HepG2 (cell line): ENCODE results near the gene CAMTA2. TPM values are rescaled to one million over a fixed set of nuclear protein-coding genes. Genes with fewer than 3 reads are reported as not detected.

Experiments
- ARID3A ChIP-seq: IDR thresholded peaks from 2 replicates; pipeline ENCODE4 v1.6.1; 2012; ENCODE audit warnings: low read depth, low read length, improper control_type of control experiment
- ATF7 ChIP-seq, 2 experiments: fragments of 450-650 bp in 1 of 2; sonication (generic) in 1 of 2; formaldehyde crosslinking in 1 of 2; IDR thresholded peaks; 2 replicates each; pipeline versions ENCODE4 v1.4.0 to v1.6.1; 2016 to 2020; ENCODE audit warnings: antibody characterized with exemption in 1 of 2, mild to moderate bottlenecking in 1 of 2, missing genetic modification reagents in 1 of 2
- DPF2 ChIP-seq: sonication (generic); formaldehyde crosslinking; IDR thresholded peaks from 2 replicates; pipeline ENCODE4 v1.4.0; 2020; ENCODE audit warnings: mild to moderate bottlenecking, low read depth, missing genetic modification reagents, borderline replicate concordance
- HIC2 ChIP-seq: sonication (generic); formaldehyde crosslinking; IDR thresholded peaks from 2 replicates; pipeline ENCODE4 v1.9.0; 2022; ENCODE audit warnings: low read depth, missing genetic modification reagents
- KLF15 ChIP-seq: sonication (generic); formaldehyde crosslinking; IDR thresholded peaks from 2 replicates; pipeline ENCODE4 v1.8.1; 2023; ENCODE audit warnings: borderline replicate concordance, mild to moderate bottlenecking, inconsistent platforms, missing genetic modification reagents, mixed read lengths
- NR2C2 ChIP-seq: sonication (generic); formaldehyde crosslinking; IDR thresholded peaks from 2 replicates; pipeline ENCODE4 v1.4.0; 2020; ENCODE audit warnings: missing genetic modification reagents, mild to moderate bottlenecking, moderate library complexity, borderline replicate concordance
- PPARG ChIP-seq: conservative IDR thresholded peaks from 2 replicates; pipeline ENCODE4 v1.6.1; 2016; ENCODE audit warnings: missing biosample characterization, missing genetic modification reagents
- SIX4 ChIP-seq: sonication (generic); formaldehyde crosslinking; IDR thresholded peaks from 2 replicates; pipeline ENCODE4 v1.4.0; 2020; ENCODE audit warnings: missing genetic modification reagents
- TMF1 ChIP-seq: sonication (generic); formaldehyde crosslinking; IDR thresholded peaks from 2 replicates; pipeline ENCODE4 v1.8.1; 2022; ENCODE audit warnings: low read depth, missing genetic modification reagents
- XRCC5 ChIP-seq: fragments of 200-400 bp; formaldehyde crosslinking; optimal IDR thresholded peaks from 2 replicates; pipeline ENCODE3; 2017; ENCODE audit warnings: mild to moderate bottlenecking, low read length
- ZMYM4 ChIP-seq: sonication (generic); formaldehyde crosslinking; IDR thresholded peaks from 2 replicates; pipeline ENCODE4 v1.8.1; 2023; ENCODE audit warnings: mild to moderate bottlenecking, missing genetic modification reagents
- ZNF138 ChIP-seq: sonication (generic); formaldehyde crosslinking; IDR thresholded peaks from 2 replicates; pipeline ENCODE4 v1.5.0; 2020; ENCODE audit warnings: mild to moderate bottlenecking, low read depth, missing genetic modification reagents
- ZNF513 ChIP-seq: sonication (generic); formaldehyde crosslinking; conservative IDR thresholded peaks from 2 replicates; pipeline ENCODE4 v1.5.0; 2020; ENCODE audit warnings: missing genetic modification reagents
- ZNF660 ChIP-seq: sonication (generic); formaldehyde crosslinking; IDR thresholded peaks from 2 replicates; pipeline ENCODE4 v1.5.1; 2020; ENCODE audit warnings: mild to moderate bottlenecking, low read depth, missing genetic modification reagents, borderline replicate concordance
- ZNF780A ChIP-seq: sonication (generic); formaldehyde crosslinking; IDR thresholded peaks from 2 replicates; pipeline ENCODE4 v1.8.0; 2022; ENCODE audit warnings: mild to moderate bottlenecking, missing genetic modification reagents, moderate library complexity
- ZSCAN25 ChIP-seq: sonication (generic); formaldehyde crosslinking; IDR thresholded peaks from 2 replicates; pipeline ENCODE4 v1.8.0; 2022; ENCODE audit warnings: mild to moderate bottlenecking, missing genetic modification reagents
- polyA plus RNA-seq, 8 experiments: library from polyadenylated mRNA; depleted of rRNA in 3 of 8; stranded (reverse) in 7 of 8; unstranded in 1 of 8; fragments of >200 nt; fragmentation: Illumina TruSeq in 4 of 8; extraction: Trizol in 4 of 8; gene quantifications; 2 replicates each; pipeline versions ENCODE4 v1.2.1 to v1.2.3, GENCODE V29; 2011 to 2016; ENCODE audit warnings: low read depth in 4 of 8, missing spikeins in 1 of 8, mixed read lengths in 1 of 8; ENCODE audit not compliant: insufficient read depth in 1 of 8
- total RNA-seq, 5 experiments: library from RNA; depleted of rRNA; stranded (reverse); fragments of >200 nt; fragmentation: Illumina TruSeq; extraction: Trizol; gene quantifications; 2 replicates each; pipeline ENCODE4 v1.2.3, GENCODE V29; 2016; ENCODE audit warnings: low read depth in 1 of 5
- TF ChIP-seq, protein P1 (sequence below): sonication (generic); formaldehyde crosslinking; IDR thresholded peaks from 2 replicates; pipeline ENCODE4 v1.5.0; 2020; ENCODE audit warnings: mild to moderate bottlenecking, missing genetic modification reagents
- TF ChIP-seq, protein P2 (sequence below): sonication (generic); formaldehyde crosslinking; IDR thresholded peaks from 2 replicates; pipeline ENCODE4 v1.4.0; 2020; ENCODE audit warnings: missing genetic modification reagents

Gene CAMTA2
- total and polyA plus RNA-seq, 2 of the 13 experiments (the other 11 are each of a cell fraction or from before 2014, with no cell fraction given) = 4.1 to 7.1 TPM

GRCh38 chr17:4939796-4940554 is 47.5 kb downstream of the CAMTA2 start, which contains the start of the genes RNF167 and SLC25A11 (continued):
- TF ChIP-seq ZSCAN25 = no peak
- TF ChIP-seq, protein P1, sequence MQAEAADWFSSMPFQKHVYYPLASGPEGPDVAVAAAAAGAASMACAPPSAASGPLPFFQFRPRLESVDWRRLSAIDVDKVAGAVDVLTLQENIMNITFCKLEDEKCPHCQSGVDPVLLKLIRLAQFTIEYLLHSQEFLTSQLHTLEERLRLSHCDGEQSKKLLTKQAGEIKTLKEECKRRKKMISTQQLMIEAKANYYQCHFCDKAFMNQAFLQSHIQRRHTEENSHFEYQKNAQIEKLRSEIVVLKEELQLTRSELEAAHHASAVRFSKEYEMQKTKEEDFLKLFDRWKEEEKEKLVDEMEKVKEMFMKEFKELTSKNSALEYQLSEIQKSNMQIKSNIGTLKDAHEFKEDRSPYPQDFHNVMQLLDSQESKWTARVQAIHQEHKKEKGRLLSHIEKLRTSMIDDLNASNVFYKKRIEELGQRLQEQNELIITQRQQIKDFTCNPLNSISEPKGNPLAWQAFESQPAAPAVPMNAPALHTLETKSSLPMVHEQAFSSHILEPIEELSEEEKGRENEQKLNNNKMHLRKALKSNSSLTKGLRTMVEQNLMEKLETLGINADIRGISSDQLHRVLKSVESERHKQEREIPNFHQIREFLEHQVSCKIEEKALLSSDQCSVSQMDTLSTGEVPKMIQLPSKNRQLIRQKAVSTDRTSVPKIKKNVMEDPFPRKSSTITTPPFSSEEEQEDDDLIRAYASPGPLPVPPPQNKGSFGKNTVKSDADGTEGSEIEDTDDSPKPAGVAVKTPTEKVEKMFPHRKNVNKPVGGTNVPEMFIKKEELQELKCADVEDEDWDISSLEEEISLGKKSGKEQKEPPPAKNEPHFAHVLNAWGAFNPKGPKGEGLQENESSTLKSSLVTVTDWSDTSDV = no peak
- peak; percentile 26; the same call in 1 of the 2 replicates for TF ChIP-seq SIX4 (CRISPR knock-in tag)
- no peak for TF ChIP-seq ZNF138 (CRISPR knock-in tag)
- TF ChIP-seq, protein P2, sequence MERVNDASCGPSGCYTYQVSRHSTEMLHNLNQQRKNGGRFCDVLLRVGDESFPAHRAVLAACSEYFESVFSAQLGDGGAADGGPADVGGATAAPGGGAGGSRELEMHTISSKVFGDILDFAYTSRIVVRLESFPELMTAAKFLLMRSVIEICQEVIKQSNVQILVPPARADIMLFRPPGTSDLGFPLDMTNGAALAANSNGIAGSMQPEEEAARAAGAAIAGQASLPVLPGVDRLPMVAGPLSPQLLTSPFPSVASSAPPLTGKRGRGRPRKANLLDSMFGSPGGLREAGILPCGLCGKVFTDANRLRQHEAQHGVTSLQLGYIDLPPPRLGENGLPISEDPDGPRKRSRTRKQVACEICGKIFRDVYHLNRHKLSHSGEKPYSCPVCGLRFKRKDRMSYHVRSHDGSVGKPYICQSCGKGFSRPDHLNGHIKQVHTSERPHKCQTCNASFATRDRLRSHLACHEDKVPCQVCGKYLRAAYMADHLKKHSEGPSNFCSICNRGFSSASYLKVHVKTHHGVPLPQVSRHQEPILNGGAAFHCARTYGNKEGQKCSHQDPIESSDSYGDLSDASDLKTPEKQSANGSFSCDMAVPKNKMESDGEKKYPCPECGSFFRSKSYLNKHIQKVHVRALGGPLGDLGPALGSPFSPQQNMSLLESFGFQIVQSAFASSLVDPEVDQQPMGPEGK (CRISPR knock-in tag) = peak; percentile 31; the same call in 1 of the 2 replicates
- TF ChIP-seq ZNF660 = no peak
- TF ChIP-seq ARID3A = peak; percentile 37; the same call in 1 of the 2 replicates
- TF ChIP-seq XRCC5 = peak; percentile 46
- no peak for TF ChIP-seq TMF1 (CRISPR knock-in tag)
- TF ChIP-seq ZNF513 (CRISPR knock-in tag) = no peak
- peak; percentile 48; the same call in 1 of the 2 replicates for TF ChIP-seq NR2C2 (CRISPR knock-in tag)
- no peak for TF ChIP-seq PPARG
- no peak for TF ChIP-seq ATF7 (IDR thresholded peaks at IDR 0.05)
- no peak for TF ChIP-seq ATF7 (CRISPR knock-in tag; IDR thresholded peaks at IDR 0.05)
- TF ChIP-seq DPF2 = no peak
- no peak for TF ChIP-seq HIC2 (CRISPR knock-in tag)
- no peak for TF ChIP-seq ZNF780A (CRISPR knock-in tag)
- TF ChIP-seq ZMYM4 = peak; percentile 54; the same call in 1 of the 2 replicates
- TF ChIP-seq KLF15 = no peak
